Measurements from ENCODE around the gene FAM219A. TPM values are rescaled to one million over a fixed set of nuclear protein-coding genes. Genes with fewer than 3 reads are reported as not detected.

Gene FAM219A
- total RNA-seq, 6 donors from 2014 or later, result 10.0 to 33.0 (median 15.2) TPM

DNA sequence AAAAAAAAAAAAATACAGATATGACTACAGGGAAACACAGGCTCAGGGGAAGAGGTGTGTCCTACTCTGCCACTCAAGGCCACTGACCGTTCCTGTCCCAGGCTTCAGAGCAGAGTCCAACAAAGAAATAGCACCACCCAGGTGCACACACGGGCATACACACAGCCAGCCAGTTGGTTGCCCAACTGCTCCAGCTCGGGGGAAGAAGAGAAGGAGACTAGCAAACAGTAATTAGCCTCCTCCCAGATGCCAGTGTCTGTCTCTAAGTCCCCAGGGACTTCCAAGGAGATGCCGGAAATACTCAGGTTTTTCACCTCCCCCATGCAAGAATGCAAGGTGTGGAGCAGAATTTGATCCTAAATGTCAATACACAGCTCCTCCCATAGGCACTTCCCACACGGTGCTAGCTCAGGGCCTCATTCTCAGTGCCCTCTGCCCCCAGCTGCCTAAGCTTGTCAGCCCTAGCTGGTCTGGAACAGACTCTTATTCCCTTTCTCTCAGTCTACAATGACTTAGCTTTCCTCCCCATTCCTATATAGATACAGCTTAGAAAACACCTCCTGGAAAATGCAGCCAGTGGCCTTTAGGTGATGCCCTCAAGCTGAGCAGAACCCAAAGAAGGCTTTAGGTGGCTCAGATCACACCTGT, 83.3 kb downstream of the FAM219A start:
- Histone ChIP-seq H3K27me3 (no peaks in the 10 kb centered on the region), H3K4me3 (no peak overlapping the region), H3K4me1 (peaks cover 15 to 34% (median 26%) of the 10 kb centered on the region in 4 donors), H3K36me3 (peaks cover 0 to 24% (median 11%) of the 10 kb centered on the region in 4 donors), H3K27ac (peak overlapping the region in 3 of 4 donors; percentile 43 to 83 (median 82)), H3K9me3 (no peaks in the 10 kb centered on the region)
- DNase-seq, result peak in 1 of 2 donors; percentile 65
- no peak for ATAC-seq (ENCODE audit: low FRiP score in 2 of 2)
- TF ChIP-seq POLR2AphosphoS5 (IDR thresholded peaks at IDR 0.05), result no peak
- peak in 1 of 4 donors; percentile 15 for TF ChIP-seq POLR2A (IDR thresholded peaks at IDR 0.05)
- WGBS, 2 donors, result 47 to 56% methylated on average over 5 of the region's 5 CpGs

DNA sequence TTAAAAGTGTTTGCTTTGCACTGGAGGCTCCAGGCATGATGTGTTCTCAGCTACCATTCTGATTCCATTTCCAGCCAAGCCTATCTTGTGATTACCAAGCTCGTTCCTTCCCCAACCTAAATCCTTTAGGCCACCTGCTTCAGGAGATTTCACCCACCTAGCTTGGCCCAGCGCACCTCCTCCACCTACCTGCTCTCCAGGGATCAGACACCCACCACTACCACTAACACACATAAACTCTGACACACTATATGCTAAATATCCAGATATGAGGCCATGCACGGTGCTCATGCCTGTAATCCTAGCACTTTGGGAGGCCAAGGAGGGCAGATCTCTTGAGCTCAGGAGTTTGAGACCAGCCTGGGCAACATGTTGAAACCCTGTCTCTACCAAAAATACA, 84.0 kb downstream of the FAM219A start:
- no peaks in the 10 kb centered on the region for H3K9me3 ChIP-seq
- H3K27me3 ChIP-seq, result no peaks in the 10 kb centered on the region
- ATAC-seq (ENCODE audit: low FRiP score in 2 of 2), result no peak
- 80 to 83% methylated on average over 3 of the region's 3 CpGs for WGBS, 2 donors
- no peak overlapping the region for H3K27ac ChIP-seq
- DNase-seq, result no peak
- H3K4me3 ChIP-seq, result no peak overlapping the region
- peaks cover 8 to 27% (median 19%) of the 10 kb centered on the region in 4 donors for H3K4me1 ChIP-seq
- H3K36me3 ChIP-seq, result peaks cover 0 to 30% (median 11%) of the 10 kb centered on the region in 4 donors
- TF ChIP-seq POLR2AphosphoS5 (IDR thresholded peaks at IDR 0.05) (no peak), POLR2A (IDR thresholded peaks at IDR 0.05) (no peak), EP300 (IDR thresholded peaks at IDR 0.05) (no peak)
- TF ChIP-seq, protein P1, sequence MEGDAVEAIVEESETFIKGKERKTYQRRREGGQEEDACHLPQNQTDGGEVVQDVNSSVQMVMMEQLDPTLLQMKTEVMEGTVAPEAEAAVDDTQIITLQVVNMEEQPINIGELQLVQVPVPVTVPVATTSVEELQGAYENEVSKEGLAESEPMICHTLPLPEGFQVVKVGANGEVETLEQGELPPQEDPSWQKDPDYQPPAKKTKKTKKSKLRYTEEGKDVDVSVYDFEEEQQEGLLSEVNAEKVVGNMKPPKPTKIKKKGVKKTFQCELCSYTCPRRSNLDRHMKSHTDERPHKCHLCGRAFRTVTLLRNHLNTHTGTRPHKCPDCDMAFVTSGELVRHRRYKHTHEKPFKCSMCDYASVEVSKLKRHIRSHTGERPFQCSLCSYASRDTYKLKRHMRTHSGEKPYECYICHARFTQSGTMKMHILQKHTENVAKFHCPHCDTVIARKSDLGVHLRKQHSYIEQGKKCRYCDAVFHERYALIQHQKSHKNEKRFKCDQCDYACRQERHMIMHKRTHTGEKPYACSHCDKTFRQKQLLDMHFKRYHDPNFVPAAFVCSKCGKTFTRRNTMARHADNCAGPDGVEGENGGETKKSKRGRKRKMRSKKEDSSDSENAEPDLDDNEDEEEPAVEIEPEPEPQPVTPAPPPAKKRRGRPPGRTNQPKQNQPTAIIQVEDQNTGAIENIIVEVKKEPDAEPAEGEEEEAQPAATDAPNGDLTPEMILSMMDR (IDR thresholded peaks at IDR 0.05), result no peak

DNA sequence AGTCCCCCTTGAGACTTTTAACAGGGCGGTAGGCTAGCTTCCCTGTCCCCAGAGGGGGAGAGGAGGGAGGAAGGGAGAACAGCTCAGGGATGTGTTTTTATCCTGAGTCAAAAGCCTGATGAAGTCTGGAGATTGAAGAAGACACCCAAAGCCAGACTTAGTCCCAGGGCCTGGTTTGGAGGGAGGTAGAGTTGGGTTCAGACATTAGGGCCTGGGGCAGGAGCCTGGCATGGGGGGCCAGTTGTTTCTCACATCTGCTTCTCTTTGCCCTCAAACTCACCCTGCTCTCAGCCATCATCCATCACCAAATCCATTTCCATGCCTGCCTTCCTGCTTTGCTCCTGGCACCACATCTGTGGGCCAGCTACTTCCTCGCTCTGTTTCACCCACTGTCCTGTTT, 84.6 kb downstream of the FAM219A start:
- no peaks in the 10 kb centered on the region for H3K9me3 ChIP-seq
- no peak overlapping the region for H3K27ac ChIP-seq
- H3K36me3 ChIP-seq, result peaks cover 0 to 30% (median 11%) of the 10 kb centered on the region in 4 donors
- TF ChIP-seq POLR2A (IDR thresholded peaks at IDR 0.05) (no peak), EP300 (IDR thresholded peaks at IDR 0.05) (no peak), POLR2AphosphoS5 (IDR thresholded peaks at IDR 0.05) (no peak)
- TF ChIP-seq, protein P1 (IDR thresholded peaks at IDR 0.05), result no peak
- no peak overlapping the region for H3K4me3 ChIP-seq
- DNase-seq (no peak), ATAC-seq (ENCODE audit: low FRiP score in 2 of 2) (no peak)
- H3K4me1 ChIP-seq, result peaks cover 8 to 27% (median 18%) of the 10 kb centered on the region in 4 donors
- no peaks in the 10 kb centered on the region for H3K27me3 ChIP-seq
- 87 to 88% methylated on average over 2 of the region's 2 CpGs for WGBS, 2 donors

DNA sequence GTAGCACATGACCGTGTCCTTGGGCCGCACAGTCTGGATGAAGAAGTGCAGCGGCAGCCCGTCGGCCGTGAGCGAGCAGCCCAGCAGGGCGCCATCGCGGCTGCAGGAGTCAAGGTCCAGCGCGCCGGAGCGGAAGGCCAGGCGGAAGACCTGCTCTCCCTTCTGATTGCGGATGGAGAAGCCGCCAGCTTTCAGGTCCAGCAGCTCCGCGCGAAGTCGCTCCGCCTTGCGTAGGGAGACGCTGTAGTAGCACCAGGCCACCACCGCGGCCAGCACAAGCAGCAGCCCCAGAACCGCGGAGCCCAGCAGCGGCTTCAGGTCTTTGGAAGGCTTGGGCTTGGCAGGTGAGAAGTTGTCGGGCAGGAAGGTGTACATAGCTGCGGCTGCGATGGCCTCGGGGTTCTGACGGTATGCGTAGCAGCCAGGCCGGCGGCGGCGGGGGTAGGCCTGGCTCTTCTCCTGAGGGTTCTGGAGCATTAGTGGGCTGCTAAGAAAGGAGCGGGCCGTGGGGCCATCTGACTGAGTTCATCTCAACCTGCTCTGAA, 85.8 kb downstream of the FAM219A start:
- ATAC-seq (ENCODE audit: low FRiP score in 2 of 2) (no peak), DNase-seq (peak in 1 of 2 donors; percentile 83)
- no peaks in the 10 kb centered on the region for H3K27me3 ChIP-seq
- WGBS, 2 donors, result 92 to 94% methylated on average over 24 to 40 of the region's 41 CpGs
- H3K9me3 ChIP-seq, result no peaks in the 10 kb centered on the region
- H3K36me3 ChIP-seq, result peaks cover 0 to 30% (median 11%) of the 10 kb centered on the region in 4 donors
- TF ChIP-seq EP300 (IDR thresholded peaks at IDR 0.05) (no peak), POLR2A (IDR thresholded peaks at IDR 0.05) (no peak), POLR2AphosphoS5 (IDR thresholded peaks at IDR 0.05) (no peak)
- TF ChIP-seq, protein P1 (IDR thresholded peaks at IDR 0.05), result no peak
- peaks cover 6 to 24% (median 16%) of the 10 kb centered on the region in 4 donors for H3K4me1 ChIP-seq
- no peak overlapping the region for H3K4me3 ChIP-seq
- no peak overlapping the region for H3K27ac ChIP-seq

DNA sequence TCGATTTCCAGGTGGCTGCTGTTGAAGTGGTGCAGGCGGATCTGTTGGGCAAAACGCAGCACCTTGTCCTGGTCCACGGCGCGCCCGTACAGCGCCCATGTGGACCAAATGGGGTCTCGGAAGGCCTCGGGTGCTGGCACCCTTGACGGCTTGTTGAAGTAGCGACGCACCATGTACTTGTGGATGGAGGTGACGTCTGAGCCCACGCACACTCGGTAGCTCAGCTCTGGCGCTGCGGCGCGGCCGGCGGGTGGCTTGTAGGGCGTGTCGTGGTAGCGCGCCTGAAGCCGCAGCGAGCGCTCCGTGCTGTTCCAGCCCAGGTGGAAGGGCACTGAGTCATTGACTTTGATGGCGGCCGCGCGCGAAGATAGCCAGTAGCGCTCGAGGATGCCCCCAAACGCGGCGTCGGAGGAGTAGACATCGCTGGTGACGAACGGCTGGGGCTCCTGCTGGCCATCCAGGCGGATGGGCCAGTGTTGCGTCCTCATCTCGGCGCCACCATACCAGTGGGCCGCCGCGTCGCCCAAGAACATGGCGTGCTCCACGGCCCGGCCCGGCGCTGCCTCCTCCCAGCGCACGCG, 86.4 kb downstream of the FAM219A start:
- no peaks in the 10 kb centered on the region for H3K27me3 ChIP-seq
- DNase-seq, result peak in 1 of 2 donors; percentile 77
- no peak overlapping the region for H3K27ac ChIP-seq
- H3K4me1 ChIP-seq, result peaks cover 3 to 19% (median 13%) of the 10 kb centered on the region in 4 donors
- peaks cover 0 to 30% (median 11%) of the 10 kb centered on the region in 4 donors for H3K36me3 ChIP-seq
- H3K4me3 ChIP-seq, result no peak overlapping the region
- no peak for ATAC-seq (ENCODE audit: low FRiP score in 2 of 2)
- H3K9me3 ChIP-seq, result no peaks in the 10 kb centered on the region
- WGBS, 2 donors, result 90 to 92% methylated on average over 3 to 60 of the region's 60 CpGs
- TF ChIP-seq, protein P1 (IDR thresholded peaks at IDR 0.05), result no peak
- no peak for TF ChIP-seq POLR2A (IDR thresholded peaks at IDR 0.05)

Data from upper lobe of left lung (tissue), 6 donors.